Left lung (tissue), 10 donors: ENCODE measurements around the gene VPS13D. TPM values are rescaled to one million over a fixed set of nuclear protein-coding genes. Genes with fewer than 3 reads are reported as not detected.

Experiments used
- ATAC-seq: fragments of 200-7000 bp; cut with Tn5 transposase; one replicate; pipeline ENCODE4 v1.9.1; 2020; ENCODE audit warnings: moderate library complexity
- DNase-seq, 4 donors: peaks; one replicate each; pipeline ENCODE4 v3.0.0-alpha.2; 2013 to 2020
- H3K27ac ChIP-seq, 2 donors: fragments of 200-600 bp; sonication (generic) in 1 of 2; one replicate each; pipeline versions ENCODE4 v1.5.0 to v1.8.0; 2020 to 2021
- H3K27me3 ChIP-seq, 2 donors: fragments of 200-600 bp; sonication (generic) in 1 of 2; one replicate each; pipeline versions ENCODE4 v1.5.0 to v1.8.0; 2020 to 2021
- H3K36me3 ChIP-seq, 2 donors: fragments of 200-600 bp; sonication (generic) in 1 of 2; one replicate each; pipeline versions ENCODE4 v1.5.0 to v1.8.0; 2020 to 2021
- H3K4me1 ChIP-seq, 2 donors: fragments of 200-600 bp; one replicate each; pipeline ENCODE4 v1.8.0; 2021
- H3K4me3 ChIP-seq, 2 donors: fragments of 200-600 bp; sonication (generic) in 1 of 2; one replicate each; pipeline versions ENCODE4 v1.5.0 to v1.8.0; 2020 to 2021; ENCODE audit warnings: mild to moderate bottlenecking in 1 of 2
- H3K9me3 ChIP-seq, 2 donors: fragments of 200-600 bp; sonication (generic) in 1 of 2; one replicate each; pipeline versions ENCODE4 v1.5.0 to v1.8.0; 2020 to 2021
- CTCF ChIP-seq, 2 donors: fragments of 200-600 bp; sonication (generic) in 1 of 2; IDR thresholded peaks; one replicate each; pipeline versions ENCODE4 v1.5.0 to v1.8.0; 2021; ENCODE audit warnings: antibody characterized with exemption in 2 of 2
- intact Hi-C, 2 donors: fragments of 100-400 bp; cut with DNase I; formaldehyde crosslinking; loops; one replicate each; pipeline versions ENCODE4 v1.11.2 to v1.14.2; 2022
- polyA plus RNA-seq, 6 donors: library from polyadenylated mRNA; unstranded; fragments of 120-200 nt; gene quantifications; one replicate each; pipeline ENCODE4 v1.2.1, GENCODE V29; 2013; ENCODE audit not compliant: insufficient read length in 6 of 6
- total RNA-seq, 2 donors: library from RNA; stranded (reverse); fragmentation: NEBNext Ultra II Directional; extraction: Animal tissue kit (Norgen Biotek cat#: 25700); gene quantifications; one replicate each; pipeline ENCODE4 v1.2.1, GENCODE V29; 2021
- donor health status: DM: no; HTN: yes; CAD: no.
- donor health status: DM: no; HTN: no; CAD: no.

Gene VPS13D
- total and polyA plus RNA-seq, 8 donors, result 26.6 to 62.3 (median 30.2) TPM

- H3K27me3 ChIP-seq, result no peaks in the 10 kb centered on the region
Observed at GRCh38 chr1:12447307-12447706, 217.5 kb downstream of the VPS13D start.

GRCh38 chr1:12447849-12448312, 218.1 kb downstream of the VPS13D start:
- peak overlapping the region; percentile 67 to 81 for H3K27ac ChIP-seq
- DNase-seq (no peak), ATAC-seq (peak; percentile 6)
- H3K36me3 ChIP-seq, result no peaks in the 10 kb centered on the region
- no peaks in the 10 kb centered on the region for H3K27me3 ChIP-seq
- no peak for TF ChIP-seq CTCF (IDR thresholded peaks at IDR 0.05)
- H3K9me3 ChIP-seq, result no peaks in the 10 kb centered on the region
- intact Hi-C loops, result no loop called here
- H3K4me1 ChIP-seq, result peaks cover 31 to 48% of the 10 kb centered on the region in 2 donors
- no peak overlapping the region for H3K4me3 ChIP-seq

More at GRCh38 chr1:12447307-12447706, 217.5 kb downstream of the VPS13D start:
- Histone ChIP-seq H3K9me3 (no peaks in the 10 kb centered on the region), H3K36me3 (no peaks in the 10 kb centered on the region), H3K4me1 (peaks cover 26 to 42% of the 10 kb centered on the region in 2 donors), H3K27ac (peak overlapping the region in 1 of 2 donors; percentile 81), H3K4me3 (no peak overlapping the region)
- intact Hi-C loops, result no loop called here
- no peak for DNase-seq
- no peak for TF ChIP-seq CTCF (IDR thresholded peaks at IDR 0.05)
- ATAC-seq, result no peak

GRCh38 chr1:12448746-12449177, 218.9 kb downstream of the VPS13D start:
- peak; percentile 46 for ATAC-seq

GRCh38 chr1:12450090-12450755, 220.4 kb downstream of the VPS13D start:
- H3K27me3 ChIP-seq, result no peaks in the 10 kb centered on the region
- TF ChIP-seq CTCF (IDR thresholded peaks at IDR 0.05), result no peak
- DNase-seq (peak in 1 of 4 donors; percentile 67), ATAC-seq (peak; percentile 65)
- intact Hi-C loops, result no loop called here
- H3K27ac ChIP-seq, result peak overlapping the region; percentile 67 to 81
- H3K9me3 ChIP-seq, result no peaks in the 10 kb centered on the region
- H3K4me1 ChIP-seq, result peaks cover 46 to 70% of the 10 kb centered on the region in 2 donors
- no peaks in the 10 kb centered on the region for H3K36me3 ChIP-seq
- H3K4me3 ChIP-seq, result no peak overlapping the region

More at GRCh38 chr1:12448746-12449177, 218.9 kb downstream of the VPS13D start:
- Histone ChIP-seq H3K4me1 (peaks cover 38 to 55% of the 10 kb centered on the region in 2 donors), H3K27ac (peak overlapping the region; percentile 67 to 81), H3K36me3 (no peaks in the 10 kb centered on the region), H3K9me3 (no peaks in the 10 kb centered on the region), H3K4me3 (no peak overlapping the region), H3K27me3 (no peaks in the 10 kb centered on the region)
- intact Hi-C loops, result no loop called here
- TF ChIP-seq CTCF (IDR thresholded peaks at IDR 0.05), result no peak
- no peak for DNase-seq

GRCh38 chr1:12450756-12451559, 221.1 kb downstream of the VPS13D start:
- peaks cover 46 to 75% of the 10 kb centered on the region in 2 donors for H3K4me1 ChIP-seq
- intact Hi-C loops, result no loop called here
- H3K27ac ChIP-seq, result peak overlapping the region; percentile 67 to 81
- peaks cover 0 to 2% of the 10 kb centered on the region in 2 donors for H3K36me3 ChIP-seq
- H3K27me3 ChIP-seq, result no peaks in the 10 kb centered on the region
- DNase-seq (peak in 1 of 4 donors; percentile 73), ATAC-seq (peak; percentile 20)
- no peaks in the 10 kb centered on the region for H3K9me3 ChIP-seq
- no peak for TF ChIP-seq CTCF (IDR thresholded peaks at IDR 0.05)
- H3K4me3 ChIP-seq, result no peak overlapping the region
